Measurements from ENCODE around the gene DEFB124. TPM values are rescaled to one million over a fixed set of nuclear protein-coding genes. Genes with fewer than 3 reads are reported as not detected.
"Not testable (repeated sequence)": the region's sequence is repeated elsewhere in the genome, so short reads cannot be mapped to it uniquely, and the experiment has no call there.

Gene DEFB124
- total RNA-seq, 1 donor from 2014 or later: not detected

- no peak for DNase-seq (ENCODE audit: low read depth)
- TF ChIP-seq CTCF (IDR thresholded peaks at IDR 0.05; ENCODE audit: insufficient read depth, low read length, poor library complexity, severe bottlenecking): no peak
- Histone ChIP-seq H3K36me3 (ENCODE audit: control insufficient read depth, insufficient read depth, low read length) (no peaks in the 10 kb centered on the region), H3K27me3 (ENCODE audit: control insufficient read depth, insufficient read depth, low read length) (no peaks in the 10 kb centered on the region), H3K4me3 (ENCODE audit: low read depth, low read length) (no peak overlapping the region)
These were observed 28.7 kb downstream of the DEFB124 start for GRCh38 chr20:31446084-31446819.

GRCh38 chr20:31440012-31440659, 34.8 kb downstream of the DEFB124 start, which contains the start of gene DEFB123:
Gene DEFB123 (plus strand): TSS chr20:31440632. CDS start chr20:31440699, 67 bp downstream.
- H3K27me3 ChIP-seq (ENCODE audit: control insufficient read depth, insufficient read depth, low read length): no peaks in the 10 kb centered on the region
- no peak for DNase-seq (ENCODE audit: low read depth)

GRCh38 chr20:31430568-31431115, 44.3 kb downstream of the DEFB124 start:
- no peak overlapping the region for H3K4me3 ChIP-seq (ENCODE audit: low read depth, low read length)
- no peaks in the 10 kb centered on the region for H3K27me3 ChIP-seq (ENCODE audit: control insufficient read depth, insufficient read depth, low read length)
- no peak for DNase-seq (ENCODE audit: low read depth)
- no peak for TF ChIP-seq CTCF (IDR thresholded peaks at IDR 0.05; ENCODE audit: insufficient read depth, low read length, poor library complexity, severe bottlenecking)
- H3K36me3 ChIP-seq (ENCODE audit: control insufficient read depth, insufficient read depth, low read length): no peaks in the 10 kb centered on the region

More at GRCh38 chr20:31440012-31440659, 34.8 kb downstream of the DEFB124 start, which contains the start of gene DEFB123:
- Histone ChIP-seq H3K36me3 (ENCODE audit: control insufficient read depth, insufficient read depth, low read length) (no peaks in the 10 kb centered on the region), H3K4me3 (ENCODE audit: low read depth, low read length) (no peak within 1 kb of the TSS)
- TF ChIP-seq CTCF (IDR thresholded peaks at IDR 0.05; ENCODE audit: insufficient read depth, low read length, poor library complexity, severe bottlenecking): peak; percentile 17

GRCh38 chr20:31427576-31427975, 47.4 kb downstream of the DEFB124 start:
- not testable (repeated sequence) for H3K36me3 ChIP-seq (ENCODE audit: control insufficient read depth, insufficient read depth, low read length); H3K27me3 ChIP-seq (ENCODE audit: control insufficient read depth, insufficient read depth, low read length); H3K4me3 ChIP-seq (ENCODE audit: low read depth, low read length); DNase-seq (ENCODE audit: low read depth)

GRCh38 chr20:31426891-31427551, 47.9 kb downstream of the DEFB124 start:
- not testable (repeated sequence) for DNase-seq (ENCODE audit: low read depth); H3K4me3 ChIP-seq (ENCODE audit: low read depth, low read length); H3K27me3 ChIP-seq (ENCODE audit: control insufficient read depth, insufficient read depth, low read length); H3K36me3 ChIP-seq (ENCODE audit: control insufficient read depth, insufficient read depth, low read length)

GRCh38 chr20:31425797-31426196, 49.1 kb downstream of the DEFB124 start:
- no peaks in the 10 kb centered on the region for H3K36me3 ChIP-seq (ENCODE audit: control insufficient read depth, insufficient read depth, low read length)
- TF ChIP-seq CTCF (IDR thresholded peaks at IDR 0.05; ENCODE audit: insufficient read depth, low read length, poor library complexity, severe bottlenecking): no peak

More at GRCh38 chr20:31425797-31426196, 49.1 kb downstream of the DEFB124 start:
- no peaks in the 10 kb centered on the region for H3K27me3 ChIP-seq (ENCODE audit: control insufficient read depth, insufficient read depth, low read length)
- no peak overlapping the region for H3K4me3 ChIP-seq (ENCODE audit: low read depth, low read length)
- DNase-seq (ENCODE audit: low read depth): no peak

All from kidney epithelial cell (primary cell).